ENCODE data around the gene TP53I11. TPM values are rescaled to one million over a fixed set of nuclear protein-coding genes. Genes with fewer than 3 reads are reported as not detected.

The TP53I11 gene
- polyA plus RNA-seq, 3 donors from 2014 or later = 5.0 to 13.6 (median 6.4) TPM

- no peak for DNase-seq
- Mint-ChIP-seq H3K27me3 (ENCODE audit: low read depth in 3 of 3) (peaks cover 0 to 2% (median 1%) of the 10 kb centered on the region in 3 donors), H3K27ac (no peak overlapping the region), H3K36me3 (no peaks in the 10 kb centered on the region), H3K4me1 (no peaks in the 10 kb centered on the region), H3K4me3 (no peak overlapping the region), H3K9me3 (no peaks in the 10 kb centered on the region)
Measured at GRCh38 chr11:44959064-44959463, 8.4 kb upstream of the TP53I11 start.

DNA sequence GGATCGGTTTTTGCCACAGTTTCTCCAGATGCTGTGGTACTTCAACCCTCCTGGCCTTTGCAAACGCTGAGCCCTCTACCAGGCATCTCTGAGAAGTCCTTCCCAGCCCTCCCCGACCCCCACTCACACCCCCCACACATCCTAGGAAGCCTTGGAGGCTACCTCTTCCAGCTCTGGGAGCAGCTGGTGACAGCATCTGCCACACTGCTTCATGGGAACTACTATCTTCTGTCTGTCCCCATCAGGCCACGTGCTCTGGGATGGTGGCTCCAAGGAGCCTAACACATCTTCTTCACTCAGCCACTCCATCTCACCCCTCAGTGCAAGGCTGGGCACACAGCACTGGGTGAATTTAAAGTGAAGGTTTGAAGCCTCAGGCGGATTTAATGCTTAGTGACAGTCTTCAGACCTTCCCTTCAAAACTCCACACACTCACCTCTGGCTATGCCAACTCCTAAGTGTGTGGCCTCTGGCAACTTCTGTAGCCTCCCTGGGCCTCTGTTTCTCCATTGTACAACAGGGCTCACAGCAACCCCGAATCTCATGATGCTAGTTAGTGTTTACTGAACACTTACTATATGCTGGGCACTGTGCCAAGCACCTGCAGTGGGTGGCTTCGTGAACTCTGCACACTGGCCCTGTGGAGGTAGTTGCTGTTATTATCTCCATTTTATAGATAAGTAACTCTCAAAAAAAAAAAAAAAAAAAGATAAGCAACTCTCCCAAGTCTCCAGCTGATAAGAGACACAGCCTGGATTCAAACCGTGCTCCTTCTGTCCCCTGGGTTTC, 7.3 kb upstream of the TP53I11 start:
- Mint-ChIP-seq H3K4me1 (no peaks in the 10 kb centered on the region), H3K27me3 (ENCODE audit: low read depth in 3 of 3) (peaks cover 0 to 2% (median 1%) of the 10 kb centered on the region in 3 donors), H3K36me3 (no peaks in the 10 kb centered on the region), H3K27ac (no peak overlapping the region), H3K9me3 (no peaks in the 10 kb centered on the region), H3K4me3 (no peak overlapping the region)
- no peak for DNase-seq

DNA sequence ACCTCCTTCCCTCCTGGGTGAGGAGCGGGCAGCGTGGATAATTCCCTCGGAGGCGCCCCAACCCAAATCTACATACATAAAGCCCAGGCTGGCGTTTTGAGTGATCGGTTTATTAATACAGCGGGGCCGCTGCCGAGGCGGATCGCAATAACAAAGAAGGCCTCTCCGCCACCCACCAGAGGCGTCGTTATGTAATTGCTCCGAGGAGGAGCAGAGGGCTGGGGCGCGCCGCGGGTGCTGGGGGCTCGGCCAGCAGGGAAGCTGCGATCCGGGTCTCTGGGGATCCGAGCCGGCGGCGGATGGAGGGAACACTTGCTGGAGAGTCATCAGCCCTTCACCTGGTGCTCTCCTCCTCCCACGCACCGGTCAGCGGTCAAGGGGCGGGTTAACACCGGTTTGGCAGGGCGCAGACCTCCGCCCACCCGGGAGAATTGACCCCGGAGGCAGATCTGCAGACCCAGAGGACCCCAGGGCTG, 6.4 kb upstream of the TP53I11 start:
- H3K27me3 Mint-ChIP-seq (ENCODE audit: low read depth in 3 of 3) = peaks cover 0 to 4% (median 4%) of the 10 kb centered on the region in 3 donors
- H3K36me3 Mint-ChIP-seq = no peaks in the 10 kb centered on the region
- H3K4me1 Mint-ChIP-seq = no peaks in the 10 kb centered on the region
- H3K27ac Mint-ChIP-seq = no peak overlapping the region
- H3K9me3 Mint-ChIP-seq = no peaks in the 10 kb centered on the region
- H3K4me3 Mint-ChIP-seq = no peak overlapping the region
- DNase-seq = no peak

- peaks cover 0 to 8% (median 4%) of the 10 kb centered on the region in 3 donors for H3K27me3 Mint-ChIP-seq (ENCODE audit: low read depth in 3 of 3)
- DNase-seq = no peak
- no peak overlapping the region for H3K4me3 Mint-ChIP-seq
- H3K36me3 Mint-ChIP-seq = no peaks in the 10 kb centered on the region
- no peaks in the 10 kb centered on the region for H3K9me3 Mint-ChIP-seq
- H3K27ac Mint-ChIP-seq = no peak overlapping the region
- peaks cover 5 to 7% of the 10 kb centered on the region in 2 donors for H3K4me1 Mint-ChIP-seq
Measured at GRCh38 chr11:44955015-44955738, 4.5 kb upstream of the TP53I11 start.

DNA sequence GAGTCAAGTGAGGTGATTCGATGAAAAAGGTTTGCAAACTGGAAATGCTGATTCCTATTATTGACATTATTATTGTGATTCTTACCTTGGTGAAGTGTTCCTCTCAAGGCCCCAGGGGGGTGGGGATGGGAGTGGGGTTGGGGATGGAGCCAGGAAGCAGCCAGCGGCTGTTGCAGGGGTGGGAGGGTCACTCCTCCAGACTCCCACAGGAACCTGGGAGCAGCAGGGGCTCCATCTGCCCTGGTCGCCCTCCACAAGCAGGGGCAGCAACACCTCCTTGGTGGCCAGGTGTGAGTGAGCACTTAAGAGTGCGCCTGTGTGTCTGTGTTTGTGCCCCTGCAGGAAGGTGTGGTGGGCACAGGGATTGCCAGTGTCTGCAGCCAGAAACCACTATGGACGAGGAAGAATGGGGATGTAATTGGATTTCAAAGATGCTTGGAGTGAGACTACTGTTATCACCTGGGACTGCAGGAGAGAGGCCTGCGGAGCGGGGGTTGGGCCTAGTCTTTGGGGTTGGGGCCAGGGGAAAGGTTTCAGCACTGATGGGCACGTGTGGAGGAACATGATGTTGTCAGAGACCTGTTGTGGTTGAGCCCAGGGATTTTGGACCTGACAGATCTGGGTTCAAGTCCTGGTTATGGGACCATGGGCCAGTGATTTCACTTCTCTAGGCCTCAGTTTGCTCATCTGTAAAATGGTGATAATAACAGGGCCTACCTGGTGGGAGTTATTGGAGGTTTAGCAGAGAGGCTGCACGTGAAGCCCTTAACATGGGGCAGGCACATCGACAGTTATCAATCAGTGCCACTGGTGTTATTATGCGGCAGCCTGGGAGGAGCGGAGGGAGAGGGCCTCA, 3.6 kb upstream of the TP53I11 start:
- no peak overlapping the region for H3K4me3 Mint-ChIP-seq
- H3K27ac Mint-ChIP-seq = no peak overlapping the region
- peaks cover 0 to 6% (median 6%) of the 10 kb centered on the region in 3 donors for H3K27me3 Mint-ChIP-seq (ENCODE audit: low read depth in 3 of 3)
- DNase-seq = no peak
- no peaks in the 10 kb centered on the region for H3K36me3 Mint-ChIP-seq
- H3K4me1 Mint-ChIP-seq = peaks cover 5 to 7% of the 10 kb centered on the region in 2 donors
- H3K9me3 Mint-ChIP-seq = no peaks in the 10 kb centered on the region

DNA sequence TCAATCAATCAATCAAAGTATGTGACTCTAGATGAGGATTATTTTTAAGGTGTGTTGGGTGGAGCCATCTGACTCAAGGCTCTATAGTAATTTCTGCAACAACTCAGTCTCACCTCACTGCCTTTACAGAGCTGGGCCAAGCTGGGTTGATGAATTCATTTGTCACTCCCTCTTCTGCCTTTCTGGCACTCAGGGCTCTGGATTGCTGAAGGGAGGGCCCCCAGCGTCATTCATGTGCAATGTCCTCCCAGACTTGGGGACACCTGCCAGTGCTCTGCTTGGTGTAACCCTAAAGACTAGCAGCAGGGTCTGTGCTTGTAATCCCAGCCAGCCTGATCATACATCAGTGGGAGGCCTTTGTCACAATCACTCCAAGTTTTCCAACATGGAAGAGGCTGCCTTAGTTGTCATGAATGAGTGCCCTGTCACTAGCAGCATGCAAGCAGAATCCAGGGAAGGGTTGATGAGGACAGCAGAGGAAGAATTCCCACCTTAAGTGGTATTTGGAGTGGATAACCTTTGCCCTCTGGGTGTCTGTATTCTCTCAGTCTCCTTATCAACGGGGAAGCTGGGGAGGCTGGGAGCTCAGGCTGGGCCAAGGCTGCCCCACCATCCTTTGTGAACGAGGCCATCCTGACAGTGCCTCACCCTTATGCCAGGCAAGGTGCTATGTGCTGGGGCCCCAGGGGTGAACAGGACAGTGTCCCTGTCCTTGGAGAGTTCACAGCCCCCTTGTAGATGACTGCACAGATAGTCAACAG, 2.0 kb upstream of the TP53I11 start:
- no peaks in the 10 kb centered on the region for H3K36me3 Mint-ChIP-seq
- H3K4me3 Mint-ChIP-seq = peak overlapping the region in 1 of 5 donors; percentile 57
- DNase-seq = no peak
- H3K9me3 Mint-ChIP-seq = no peaks in the 10 kb centered on the region
- peaks cover 7 to 12% of the 10 kb centered on the region in 2 donors for H3K4me1 Mint-ChIP-seq
- H3K27ac Mint-ChIP-seq = no peak overlapping the region
- peaks cover 0 to 8% (median 6%) of the 10 kb centered on the region in 3 donors for H3K27me3 Mint-ChIP-seq (ENCODE audit: low read depth in 3 of 3)

DNA sequence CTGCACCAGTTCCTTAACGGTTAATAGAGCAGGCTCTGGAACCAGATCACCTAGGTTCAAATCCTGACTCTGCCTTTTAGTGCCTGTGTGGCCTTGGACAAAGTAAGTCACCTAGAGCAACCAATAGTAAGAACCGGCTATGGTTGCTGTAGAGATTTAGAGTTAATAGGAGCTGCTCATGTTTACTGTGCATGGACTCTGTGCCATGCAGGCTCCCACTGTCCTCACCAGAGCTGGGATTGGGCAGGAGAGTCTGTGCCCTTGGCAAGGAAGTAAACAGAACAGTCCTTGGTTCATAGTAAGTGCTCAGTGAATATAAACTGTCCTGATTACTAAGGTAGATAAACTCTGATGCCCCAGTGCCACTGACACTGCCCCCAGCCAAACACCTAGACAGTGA, 1.4 kb upstream of the TP53I11 start:
- H3K36me3 Mint-ChIP-seq = no peaks in the 10 kb centered on the region
- H3K27ac Mint-ChIP-seq = no peak overlapping the region
- H3K27me3 Mint-ChIP-seq (ENCODE audit: low read depth in 3 of 3) = peaks cover 0 to 9% (median 8%) of the 10 kb centered on the region in 3 donors
- peaks cover 7 to 12% of the 10 kb centered on the region in 2 donors for H3K4me1 Mint-ChIP-seq
- peak overlapping the region in 4 of 5 donors; percentile 33 to 81 (median 50) for H3K4me3 Mint-ChIP-seq
- no peak for DNase-seq
- H3K9me3 Mint-ChIP-seq = no peaks in the 10 kb centered on the region

- H3K27ac Mint-ChIP-seq = no peak overlapping the region
- DNase-seq = peak; percentile 10 to 26 (median 17)
- H3K4me3 Mint-ChIP-seq = peak overlapping the region; percentile 27 to 85 (median 76)
- H3K4me1 Mint-ChIP-seq = peaks cover 7 to 12% of the 10 kb centered on the region in 2 donors
- H3K27me3 Mint-ChIP-seq (ENCODE audit: low read depth in 3 of 3) = peaks cover 0 to 11% (median 8%) of the 10 kb centered on the region in 3 donors
- no peaks in the 10 kb centered on the region for H3K36me3 Mint-ChIP-seq
- H3K9me3 Mint-ChIP-seq = no peaks in the 10 kb centered on the region
Measured at GRCh38 chr11:44950031-44950624, 555 bp downstream of the TP53I11 start.

DNA sequence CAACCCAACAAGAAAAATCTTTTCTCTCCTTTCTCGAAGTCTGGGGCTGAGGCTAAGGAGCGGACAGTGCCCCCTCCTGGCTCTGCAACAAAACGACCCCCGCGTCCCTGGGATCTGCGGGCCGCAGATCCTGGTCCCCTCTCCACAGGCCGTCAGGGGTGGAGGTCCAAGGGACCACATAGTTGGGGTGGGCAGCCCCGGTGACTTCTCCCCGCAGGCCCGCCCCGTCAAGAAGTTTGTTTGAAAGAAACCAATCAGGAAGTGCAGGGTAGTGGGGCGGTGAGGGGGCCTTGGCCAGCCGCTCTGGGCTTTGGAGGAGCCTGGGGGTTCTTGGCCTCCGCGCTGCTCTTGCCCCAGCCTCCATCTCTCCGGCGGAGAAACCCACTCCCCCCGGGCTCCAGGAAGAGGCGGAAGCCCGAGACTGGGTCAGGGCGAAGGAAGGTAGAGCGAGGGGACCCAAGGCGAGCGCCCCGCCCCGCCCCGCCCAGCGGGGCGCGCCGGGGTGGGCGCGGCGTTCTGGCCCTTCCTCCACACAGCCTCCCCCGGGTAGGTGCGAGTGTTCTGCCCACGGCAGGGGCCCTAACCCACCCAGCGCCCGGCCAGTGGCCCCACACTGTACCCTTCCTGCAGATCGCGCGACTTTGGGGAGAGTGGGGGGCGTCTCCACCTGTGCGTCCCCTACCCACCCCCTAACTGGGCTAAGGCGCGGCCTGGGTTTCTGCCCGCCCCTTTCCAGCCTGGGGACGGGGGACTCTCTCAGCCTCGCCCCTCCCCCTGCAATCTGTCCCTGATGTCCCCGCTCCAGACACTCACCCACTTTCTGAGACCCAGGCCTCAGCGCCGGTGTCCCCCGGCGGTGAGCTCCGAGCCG, 1.3 kb downstream of the TP53I11 start:
- no peaks in the 10 kb centered on the region for H3K9me3 Mint-ChIP-seq
- H3K36me3 Mint-ChIP-seq = no peaks in the 10 kb centered on the region
- H3K27ac Mint-ChIP-seq = no peak overlapping the region
- DNase-seq = peak; percentile 13 to 19 (median 15)
- H3K27me3 Mint-ChIP-seq (ENCODE audit: low read depth in 3 of 3) = peaks cover 0 to 11% (median 8%) of the 10 kb centered on the region in 3 donors
- peak overlapping the region; percentile 75 to 85 (median 82) for H3K4me3 Mint-ChIP-seq
- peaks cover 7 to 12% of the 10 kb centered on the region in 2 donors for H3K4me1 Mint-ChIP-seq

- Mint-ChIP-seq H3K27ac (peak overlapping the region in 2 of 6 donors; percentile 4 to 22), H3K4me3 (peak overlapping the region in 3 of 5 donors; percentile 10 to 44 (median 41)), H3K27me3 (ENCODE audit: low read depth in 3 of 3) (peaks cover 0 to 11% (median 8%) of the 10 kb centered on the region in 3 donors), H3K4me1 (peaks cover 7 to 12% of the 10 kb centered on the region in 2 donors), H3K36me3 (no peaks in the 10 kb centered on the region), H3K9me3 (no peaks in the 10 kb centered on the region)
- no peak for DNase-seq
Measured at GRCh38 chr11:44948155-44948554, 2.5 kb downstream of the TP53I11 start.

DNA sequence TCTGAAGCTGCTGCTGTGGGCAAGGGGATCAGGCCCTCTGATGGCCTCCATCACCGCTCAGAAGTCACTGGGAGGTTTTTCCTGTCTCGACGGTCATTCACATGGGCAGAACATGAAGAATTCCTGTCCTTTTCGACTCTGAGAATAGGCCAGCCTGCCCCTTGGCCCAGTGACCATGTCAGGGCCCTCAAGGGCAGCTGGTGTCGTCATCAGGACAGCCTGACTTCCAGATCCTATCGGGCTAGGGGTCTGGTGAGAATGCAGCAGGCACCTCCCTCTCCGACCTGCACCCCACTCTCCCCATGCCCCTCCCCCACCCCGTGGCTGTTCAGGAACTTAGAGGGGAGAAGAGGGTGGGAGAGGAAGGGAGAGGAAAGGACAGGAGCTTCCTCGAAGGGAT, 3.6 kb downstream of the TP53I11 start:
- Mint-ChIP-seq H3K27me3 (ENCODE audit: low read depth in 3 of 3) (peaks cover 3 to 8% (median 6%) of the 10 kb centered on the region in 3 donors), H3K36me3 (no peaks in the 10 kb centered on the region), H3K4me1 (peaks cover 12 to 14% of the 10 kb centered on the region in 2 donors), H3K4me3 (no peak overlapping the region), H3K27ac (no peak overlapping the region), H3K9me3 (no peaks in the 10 kb centered on the region)
- DNase-seq = no peak

DNA sequence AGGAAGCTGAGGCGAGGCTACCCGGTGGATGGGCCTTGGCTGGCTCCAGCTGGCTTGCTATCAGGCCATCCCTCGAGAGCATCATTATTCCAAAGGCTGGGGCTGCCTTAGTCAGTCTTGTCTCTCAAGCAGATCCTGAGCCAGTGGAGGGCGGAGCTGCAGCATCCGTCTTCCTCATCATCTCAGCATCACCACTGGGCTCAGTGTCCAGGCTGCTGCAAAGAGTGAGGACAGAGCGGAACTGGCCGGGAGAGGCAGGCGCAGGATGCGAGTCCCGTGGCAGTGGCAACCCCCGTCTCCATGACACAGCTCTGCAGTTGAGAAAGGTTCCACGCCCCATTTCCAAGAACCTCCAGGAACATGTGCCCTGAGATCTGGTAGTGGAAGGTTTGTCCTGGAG, 4.4 kb downstream of the TP53I11 start:
- no peak for DNase-seq
- peaks cover 0 to 2% (median 0%) of the 10 kb centered on the region in 6 donors for H3K9me3 Mint-ChIP-seq
- H3K4me1 Mint-ChIP-seq = peaks cover 9 to 11% of the 10 kb centered on the region in 2 donors
- no peaks in the 10 kb centered on the region for H3K36me3 Mint-ChIP-seq
- H3K27ac Mint-ChIP-seq = peak overlapping the region in 1 of 6 donors; percentile 46
- peaks cover 4 to 10% (median 4%) of the 10 kb centered on the region in 3 donors for H3K27me3 Mint-ChIP-seq (ENCODE audit: low read depth in 3 of 3)
- no peak overlapping the region for H3K4me3 Mint-ChIP-seq
